ENCODE measurements around the gene MMP20. TPM values are rescaled to one million over a fixed set of nuclear protein-coding genes. Genes with fewer than 3 reads are reported as not detected.

MMP20 gene
- total and polyA plus RNA-seq, 7 donors = not detected

DNA sequence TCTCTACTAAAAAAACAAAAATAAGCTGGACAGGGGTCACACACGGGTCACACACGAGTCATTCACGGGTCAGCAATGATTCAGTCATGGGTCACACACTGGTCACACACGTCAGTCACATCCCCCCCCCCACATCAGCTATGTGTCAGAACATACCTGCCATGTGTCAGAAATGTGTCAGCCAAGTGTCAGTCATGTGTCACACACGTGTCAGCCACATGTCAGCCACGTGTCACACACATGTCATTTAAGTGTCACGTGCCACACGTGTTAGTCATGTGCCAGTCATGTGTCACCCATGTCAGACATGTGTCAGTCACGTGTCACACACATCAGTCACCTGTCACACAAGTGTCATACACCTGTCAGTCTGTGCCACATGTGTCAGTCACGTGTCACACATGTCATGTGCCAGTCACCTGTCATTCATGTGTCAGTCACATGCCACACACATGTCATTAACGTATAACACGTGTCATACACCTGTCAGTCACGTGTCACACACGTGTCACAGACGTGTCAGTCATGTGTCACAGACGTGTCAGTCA, 28.7 kb upstream of the MMP20 start:
- DNase-seq = no peak
- no peaks in the 10 kb centered on the region for H3K4me1 ChIP-seq
- no peak overlapping the region for H3K4me3 ChIP-seq
- intact Hi-C loops (cut with DNase I) = no loop called here
- no peak overlapping the region for H3K27ac ChIP-seq
- ATAC-seq = no peak
- H3K27me3 ChIP-seq (ENCODE audit: insufficient read depth in 3 of 3, low read length in 2 of 3) = no peaks in the 10 kb centered on the region
- H3K36me3 ChIP-seq (ENCODE audit: insufficient read depth in 1 of 2, low read depth in 1 of 2) = no peaks in the 10 kb centered on the region
- WGBS, 3 donors = 84 to 88% (median 85%) methylated on average over 16 of the region's 16 CpGs
- TF ChIP-seq, protein P1, sequence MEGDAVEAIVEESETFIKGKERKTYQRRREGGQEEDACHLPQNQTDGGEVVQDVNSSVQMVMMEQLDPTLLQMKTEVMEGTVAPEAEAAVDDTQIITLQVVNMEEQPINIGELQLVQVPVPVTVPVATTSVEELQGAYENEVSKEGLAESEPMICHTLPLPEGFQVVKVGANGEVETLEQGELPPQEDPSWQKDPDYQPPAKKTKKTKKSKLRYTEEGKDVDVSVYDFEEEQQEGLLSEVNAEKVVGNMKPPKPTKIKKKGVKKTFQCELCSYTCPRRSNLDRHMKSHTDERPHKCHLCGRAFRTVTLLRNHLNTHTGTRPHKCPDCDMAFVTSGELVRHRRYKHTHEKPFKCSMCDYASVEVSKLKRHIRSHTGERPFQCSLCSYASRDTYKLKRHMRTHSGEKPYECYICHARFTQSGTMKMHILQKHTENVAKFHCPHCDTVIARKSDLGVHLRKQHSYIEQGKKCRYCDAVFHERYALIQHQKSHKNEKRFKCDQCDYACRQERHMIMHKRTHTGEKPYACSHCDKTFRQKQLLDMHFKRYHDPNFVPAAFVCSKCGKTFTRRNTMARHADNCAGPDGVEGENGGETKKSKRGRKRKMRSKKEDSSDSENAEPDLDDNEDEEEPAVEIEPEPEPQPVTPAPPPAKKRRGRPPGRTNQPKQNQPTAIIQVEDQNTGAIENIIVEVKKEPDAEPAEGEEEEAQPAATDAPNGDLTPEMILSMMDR (IDR thresholded peaks at IDR 0.05) = no peak
- H3K9me3 ChIP-seq = no peaks in the 10 kb centered on the region

DNA sequence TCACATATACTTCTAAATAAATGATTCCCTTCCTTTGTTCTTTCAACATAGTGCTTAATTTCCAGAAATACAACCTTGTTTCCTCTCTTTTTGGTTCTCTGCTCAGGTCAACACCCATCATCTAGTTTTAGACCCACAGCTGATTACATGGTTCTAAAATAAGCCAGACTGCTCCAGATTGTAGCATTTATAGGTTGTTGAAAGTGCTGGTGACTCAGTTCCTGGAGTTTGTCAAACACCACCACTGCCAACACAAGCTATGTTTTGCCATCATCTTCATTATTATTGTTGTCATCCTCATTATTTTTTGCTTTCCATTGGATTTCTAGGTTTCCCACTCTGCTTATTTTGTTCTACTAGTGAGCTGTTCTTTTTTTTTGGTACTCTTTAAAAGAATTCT, 22.3 kb upstream of the MMP20 start:
- intact Hi-C loops (cut with DNase I) = no loop called here
- TF ChIP-seq, protein P1 (IDR thresholded peaks at IDR 0.05) = no peak
- H3K36me3 ChIP-seq (ENCODE audit: insufficient read depth in 1 of 2, low read depth in 1 of 2) = no peaks in the 10 kb centered on the region
- H3K27me3 ChIP-seq (ENCODE audit: insufficient read depth in 3 of 3, low read length in 2 of 3) = no peaks in the 10 kb centered on the region
- no peaks in the 10 kb centered on the region for H3K9me3 ChIP-seq
- no peaks in the 10 kb centered on the region for H3K4me1 ChIP-seq
- DNase-seq (no peak), ATAC-seq (no peak)
- no peak overlapping the region for H3K4me3 ChIP-seq
- no peak overlapping the region for H3K27ac ChIP-seq

DNA sequence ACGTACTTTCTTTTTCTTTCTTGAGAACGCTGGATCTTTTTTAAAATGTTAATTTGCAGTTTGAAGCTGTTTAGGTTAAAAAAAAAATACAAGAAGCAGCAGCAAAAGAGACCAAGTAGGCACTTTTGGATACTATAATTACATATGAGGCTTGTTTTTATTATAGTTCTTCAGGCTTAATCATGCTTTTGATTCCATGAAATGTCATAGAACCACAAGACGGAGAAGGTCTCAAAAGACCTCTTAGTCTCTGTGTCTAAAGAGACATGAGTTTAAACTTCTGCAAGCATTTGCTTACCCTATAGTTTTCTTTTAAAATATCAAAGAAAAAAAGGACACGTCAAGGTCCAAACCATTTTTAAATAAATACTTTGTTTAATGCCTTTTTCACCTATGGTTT, 18.8 kb upstream of the MMP20 start:
- Histone ChIP-seq H3K9me3 (no peaks in the 10 kb centered on the region), H3K27ac (no peak overlapping the region), H3K4me3 (no peak overlapping the region), H3K36me3 (ENCODE audit: insufficient read depth in 1 of 2, low read depth in 1 of 2) (no peaks in the 10 kb centered on the region), H3K27me3 (ENCODE audit: insufficient read depth in 3 of 3, low read length in 2 of 3) (no peaks in the 10 kb centered on the region), H3K4me1 (no peaks in the 10 kb centered on the region)
- intact Hi-C loops (cut with DNase I) = no loop called here
- no peak for DNase-seq
- 87 to 93% (median 91%) methylated on average over 4 of the region's 4 CpGs for WGBS, 3 donors
- no peak for ATAC-seq
- TF ChIP-seq, protein P1 (IDR thresholded peaks at IDR 0.05) = no peak

DNA sequence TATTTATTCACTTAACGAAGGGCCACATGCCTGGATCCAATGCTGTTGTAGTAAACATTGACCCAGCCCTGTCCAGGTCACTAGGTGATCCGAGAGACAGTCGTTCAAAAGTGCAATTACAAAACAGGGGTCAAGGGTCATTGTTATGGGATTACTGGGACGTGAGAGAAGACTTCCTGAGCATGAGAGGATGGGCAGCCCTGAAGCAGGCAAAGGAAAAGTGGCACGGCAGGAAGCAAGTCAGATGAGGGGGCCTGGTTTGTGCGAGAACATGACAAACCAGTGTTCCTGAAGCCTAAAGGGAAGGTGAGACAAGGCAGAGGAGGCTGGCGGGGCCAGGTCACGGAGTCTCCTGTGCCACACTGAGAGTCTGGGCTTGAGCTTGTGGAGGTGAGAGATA, 15.8 kb upstream of the MMP20 start:
- Histone ChIP-seq H3K27ac (no peak overlapping the region), H3K9me3 (no peaks in the 10 kb centered on the region), H3K36me3 (ENCODE audit: insufficient read depth in 1 of 2, low read depth in 1 of 2) (no peaks in the 10 kb centered on the region), H3K4me3 (no peak overlapping the region), H3K4me1 (no peaks in the 10 kb centered on the region), H3K27me3 (ENCODE audit: insufficient read depth in 3 of 3, low read length in 2 of 3) (no peaks in the 10 kb centered on the region)
- TF ChIP-seq, protein P1 (IDR thresholded peaks at IDR 0.05) = no peak
- WGBS, 3 donors = 39 to 41% (median 41%) methylated on average over 8 of the region's 8 CpGs
- no peak for DNase-seq
- no peak for ATAC-seq
- intact Hi-C loops (cut with DNase I) = no loop called here

DNA sequence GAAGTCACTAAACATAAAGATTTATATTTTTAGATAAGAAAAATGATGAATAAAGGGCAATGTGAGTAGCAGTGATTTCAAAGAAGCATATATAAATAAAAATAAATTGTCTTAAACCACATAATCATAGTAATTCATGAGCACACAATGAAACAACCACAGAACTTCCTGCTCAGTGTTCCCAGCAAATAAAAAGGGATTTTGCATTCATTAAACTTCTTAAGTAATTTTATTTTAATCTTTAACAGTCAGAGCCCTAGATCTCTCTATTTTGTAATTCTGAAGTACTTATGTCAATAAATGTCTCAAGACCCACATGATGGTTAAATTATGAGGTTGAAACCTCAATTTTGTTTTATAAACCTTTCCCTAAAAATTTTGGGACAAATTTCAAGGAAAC, 14.5 kb upstream of the MMP20 start:
- intact Hi-C loops (cut with DNase I) = no loop called here
- DNase-seq (no peak), ATAC-seq (no peak)
- Histone ChIP-seq H3K27me3 (ENCODE audit: insufficient read depth in 3 of 3, low read length in 2 of 3) (no peaks in the 10 kb centered on the region), H3K9me3 (no peaks in the 10 kb centered on the region), H3K4me1 (no peaks in the 10 kb centered on the region), H3K36me3 (ENCODE audit: insufficient read depth in 1 of 2, low read depth in 1 of 2) (no peaks in the 10 kb centered on the region), H3K4me3 (no peak overlapping the region), H3K27ac (no peak overlapping the region)
- TF ChIP-seq, protein P1 (IDR thresholded peaks at IDR 0.05) = no peak
